ENCODE measurements around the gene CCDC85A. TPM values are rescaled to one million over a fixed set of nuclear protein-coding genes. Genes with fewer than 3 reads are reported as not detected.

The CCDC85A gene
- polyA plus RNA-seq, 10 donors, result 2.7 to 3.9 (median 3.4) TPM

GRCh38 chr2:56297671-56298070, 113.9 kb downstream of the CCDC85A start:
- no peak for DNase-seq

GRCh38 chr2:56299171-56299691, 115.4 kb downstream of the CCDC85A start:
- peak in 2 of 3 donors; percentile 25 to 53 for DNase-seq

- DNase-seq, result peak in 2 of 3 donors; percentile 23 to 43
These were observed 125.9 kb downstream of the CCDC85A start for GRCh38 chr2:56309626-56310170.

- peak in 2 of 3 donors; percentile 58 to 84 for DNase-seq
These were observed 129.7 kb downstream of the CCDC85A start for GRCh38 chr2:56313500-56313921.

GRCh38 chr2:56314371-56314770, 130.6 kb downstream of the CCDC85A start:
- DNase-seq, result no peak

- peak; percentile 65 to 91 (median 80) for DNase-seq
These were observed 131.0 kb downstream of the CCDC85A start for GRCh38 chr2:56314796-56315195.

GRCh38 chr2:56315376-56315775, 131.6 kb downstream of the CCDC85A start:
- DNase-seq, result peak in 1 of 3 donors; percentile 28

- DNase-seq, result peak in 1 of 3 donors; percentile 56
These were observed 132.2 kb downstream of the CCDC85A start for GRCh38 chr2:56316011-56316410.

GRCh38 chr2:56318147-56318546, 134.4 kb downstream of the CCDC85A start:
- DNase-seq, result no peak

GRCh38 chr2:56325661-56326345, 142.0 kb downstream of the CCDC85A start:
- no peak for DNase-seq

- no peak for DNase-seq
These were observed 142.6 kb downstream of the CCDC85A start for GRCh38 chr2:56326346-56326741.

GRCh38 chr2:56331810-56332209, 148.0 kb downstream of the CCDC85A start:
- no peak for DNase-seq

- no peak for DNase-seq
These were observed 150.2 kb downstream of the CCDC85A start for GRCh38 chr2:56333812-56334485.

GRCh38 chr2:56334622-56335021, 150.8 kb downstream of the CCDC85A start:
- peak in 2 of 3 donors; percentile 21 to 50 for DNase-seq

- peak in 2 of 3 donors; percentile 28 to 62 for DNase-seq
These were observed 151.3 kb downstream of the CCDC85A start for GRCh38 chr2:56335101-56335500.

GRCh38 chr2:56337342-56337741, 153.6 kb downstream of the CCDC85A start:
- DNase-seq, result no peak

GRCh38 chr2:56338232-56338631, 154.4 kb downstream of the CCDC85A start:
- no peak for DNase-seq

GRCh38 chr2:56344771-56345170, 161.0 kb downstream of the CCDC85A start:
- DNase-seq, result no peak

GRCh38 chr2:56347881-56348280, 164.1 kb downstream of the CCDC85A start:
- no peak for DNase-seq

GRCh38 chr2:56348392-56349210, 164.8 kb downstream of the CCDC85A start:
- no peak for DNase-seq

GRCh38 chr2:56357655-56358295, 174.0 kb downstream of the CCDC85A start:
- DNase-seq, result no peak
